HG02588 (cell line): ENCODE results near the gene CRISP3.
"Not testable (repeated sequence)": the region's sequence is repeated elsewhere in the genome, so short reads cannot be mapped to it uniquely, and the experiment has no call there.

Experiments
- ATAC-seq: cut with Tn5 transposase; IDR thresholded peaks from one replicate; pipeline ENCODE4 v1.9.1; 2021; ENCODE audit warnings: mild to moderate bottlenecking, moderate library complexity; ENCODE audit not compliant: unreplicated experiment

The CRISP3 gene

GRCh38 chr6:49744259-49744658, at the start of gene CRISP3:
CRISP3 (minus strand) TSS chr6:49744388; CDS start chr6:49744367, 21 bp downstream.
- no peak for ATAC-seq

GRCh38 chr6:49790341-49790740, 46.2 kb upstream of the CRISP3 start:
- no peak for ATAC-seq

GRCh38 chr6:49787176-49787575, 43.0 kb upstream of the CRISP3 start, which contains the start of gene PGK2:
PGK2 (minus strand) TSS chr6:49787285; CDS start chr6:49787187, 98 bp downstream.
- ATAC-seq = no peak

DNA sequence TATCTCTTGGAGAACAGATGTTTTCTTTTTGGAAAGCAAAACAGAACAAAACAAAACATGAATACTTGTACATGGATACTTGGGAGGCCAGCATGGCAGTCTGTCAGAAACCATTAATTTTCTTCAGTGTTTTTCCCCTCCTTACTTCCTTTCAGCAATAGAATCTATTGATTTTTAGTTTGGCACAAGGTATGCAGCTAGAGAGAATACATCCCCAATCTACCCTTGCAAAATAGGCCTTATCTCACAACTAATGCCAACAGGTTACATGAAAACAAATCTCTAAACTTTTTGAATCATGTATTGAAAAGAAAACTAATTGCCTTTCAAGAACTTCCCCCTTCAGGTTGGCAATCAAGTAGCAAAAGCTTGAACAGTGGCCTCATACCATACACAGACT, 40.1 kb upstream of the CRISP3 start:
- no peak for ATAC-seq

GRCh38 chr6:49782725-49783124, 38.5 kb upstream of the CRISP3 start:
- ATAC-seq = no peak

GRCh38 chr6:49782293-49782692, 38.1 kb upstream of the CRISP3 start:
- no peak for ATAC-seq

GRCh38 chr6:49776444-49776843, 32.3 kb upstream of the CRISP3 start:
- ATAC-seq = no peak

GRCh38 chr6:49775043-49775442, 30.9 kb upstream of the CRISP3 start:
- no peak for ATAC-seq

GRCh38 chr6:49772285-49772684, 28.1 kb upstream of the CRISP3 start:
- no peak for ATAC-seq

DNA sequence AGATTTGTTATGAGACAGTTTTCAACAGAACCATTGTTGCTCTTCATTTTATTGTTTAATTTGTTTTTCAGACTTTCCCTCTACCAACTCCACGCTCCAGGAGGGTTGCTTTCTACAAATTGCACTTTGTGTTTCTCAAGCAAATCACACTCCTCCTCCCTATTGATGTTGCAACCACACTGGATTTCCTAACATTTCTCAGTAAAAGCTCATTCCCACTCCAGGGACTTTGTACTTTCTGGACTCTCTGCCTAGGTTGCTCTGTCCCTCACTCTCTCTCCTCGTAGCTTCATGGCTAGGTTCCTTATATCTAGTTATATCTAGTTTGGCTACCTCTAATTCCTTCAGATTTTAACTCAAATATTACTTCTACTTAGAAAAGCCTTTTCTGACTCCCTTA, 22.6 kb upstream of the CRISP3 start:
- ATAC-seq = no peak

DNA sequence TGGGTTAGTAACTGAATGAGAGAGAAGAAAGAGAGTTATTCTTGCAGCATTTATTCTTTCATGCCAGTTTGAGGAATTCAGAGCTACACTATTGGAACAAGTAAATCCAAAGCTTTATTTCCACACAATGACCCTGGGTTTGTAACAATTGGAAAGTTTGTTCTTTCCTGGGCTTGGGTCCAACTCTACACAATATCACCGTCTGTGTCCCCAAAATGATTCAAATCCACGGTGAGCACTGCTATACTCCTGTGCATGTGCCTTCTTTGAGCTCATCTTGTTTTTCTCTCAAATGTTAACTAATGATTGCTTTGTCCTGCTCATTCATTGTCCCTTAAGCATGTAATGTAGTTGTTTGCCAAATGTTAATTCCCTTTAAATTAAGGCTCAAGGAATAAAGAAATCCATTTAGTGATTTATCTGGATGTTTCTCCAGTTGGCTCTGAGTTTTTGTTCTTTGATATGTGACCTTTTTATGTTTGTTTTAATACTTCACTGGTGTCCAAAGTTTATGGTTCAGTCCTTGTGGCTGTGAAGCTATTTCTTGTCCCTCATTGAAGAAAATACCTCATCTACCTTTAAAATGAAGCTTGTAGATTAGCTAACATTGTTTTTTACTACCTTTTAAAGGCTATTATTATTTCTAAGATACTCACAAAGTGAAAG, 20.5 kb upstream of the CRISP3 start:
- ATAC-seq = no peak

- ATAC-seq = no peak
Observed at GRCh38 chr6:49743429-49743828, 759 bp downstream of the CRISP3 start.

- no peak for ATAC-seq
Observed at GRCh38 chr6:49739423-49739822, 4.8 kb downstream of the CRISP3 start.

DNA sequence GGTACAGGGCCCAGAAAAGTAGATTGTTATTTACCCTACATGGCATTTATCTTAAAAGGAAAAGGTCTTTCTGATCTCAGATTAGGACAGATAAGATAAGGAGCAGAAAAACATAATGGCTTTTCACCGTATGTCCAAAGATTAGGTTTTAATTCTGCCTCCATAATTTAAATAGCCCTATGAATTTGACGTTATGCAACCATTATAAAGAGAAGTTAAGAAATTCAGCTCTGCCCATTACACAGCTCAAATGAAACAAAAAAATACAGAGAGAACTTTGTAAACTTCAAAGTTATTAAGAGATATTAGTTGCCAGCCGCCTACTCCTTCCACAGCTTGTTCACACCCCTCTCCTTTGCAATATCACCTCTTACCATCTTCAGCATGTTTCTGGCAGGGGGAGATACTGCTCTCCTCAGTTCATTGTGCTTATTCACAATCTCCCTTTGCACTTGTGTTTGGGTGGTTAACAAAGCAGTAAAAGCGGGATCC, 8.1 kb downstream of the CRISP3 start:
- no peak for ATAC-seq

GRCh38 chr6:49733680-49734079, 10.5 kb downstream of the CRISP3 start:
- no peak for ATAC-seq

DNA sequence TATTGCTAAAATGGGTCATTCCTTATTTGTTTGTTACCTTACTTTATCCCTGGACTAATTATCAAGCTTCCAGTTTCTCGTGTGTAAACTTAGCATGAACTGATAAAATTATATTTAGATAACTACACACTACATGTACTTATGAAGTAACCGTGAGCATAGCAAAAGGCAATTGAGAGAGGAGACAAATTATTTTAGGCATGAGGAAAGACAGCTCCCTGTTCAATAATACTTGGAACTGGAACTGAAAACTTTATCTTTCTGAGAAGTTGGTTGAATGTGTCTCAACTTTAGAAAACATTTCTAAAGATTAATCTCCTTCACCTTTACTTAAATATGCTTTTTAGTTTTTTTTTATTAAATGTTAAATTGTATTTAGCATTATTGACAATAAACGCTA, 11.4 kb downstream of the CRISP3 start:
- no peak for ATAC-seq

DNA sequence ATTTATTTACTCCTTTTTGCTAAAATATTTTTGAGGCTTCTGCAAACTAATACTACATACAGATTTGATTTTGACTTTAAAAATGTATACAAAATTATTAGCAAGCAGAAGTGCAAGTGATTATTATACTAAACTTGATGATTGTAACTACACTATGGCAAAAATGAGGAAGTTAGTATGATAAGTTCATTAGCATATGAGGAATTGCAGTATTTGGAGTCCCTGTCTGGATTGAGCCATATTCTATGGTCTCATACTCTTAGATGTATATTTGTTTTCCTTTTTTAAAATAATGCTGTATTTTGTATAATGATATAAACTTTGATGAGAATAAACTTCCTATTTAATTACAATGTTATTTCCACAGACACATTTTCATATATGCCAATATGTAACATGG, 13.9 kb downstream of the CRISP3 start:
- no peak for ATAC-seq

GRCh38 chr6:49723917-49724316, 20.3 kb downstream of the CRISP3 start:
- not testable (repeated sequence) for ATAC-seq

GRCh38 chr6:49721297-49721696, 22.9 kb downstream of the CRISP3 start:
- ATAC-seq = no peak

DNA sequence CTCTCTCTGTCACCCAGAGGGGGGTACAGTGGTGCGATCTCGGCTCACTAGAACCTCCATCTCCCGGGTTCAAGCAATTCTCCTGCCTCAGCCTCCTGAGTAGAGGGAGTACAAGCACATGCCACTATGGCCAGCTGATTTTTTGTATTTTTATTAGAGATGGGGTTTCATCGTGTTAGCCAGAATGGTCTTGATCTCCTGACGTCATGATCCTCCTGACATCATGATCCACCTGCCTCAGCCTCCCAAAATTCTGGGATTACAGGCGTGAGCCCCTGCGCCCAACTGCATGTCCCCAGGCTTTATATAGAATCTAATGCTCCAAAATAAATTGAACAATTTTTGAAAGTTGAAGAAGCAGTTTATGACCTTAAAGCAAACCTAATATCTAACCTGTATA, 23.8 kb downstream of the CRISP3 start:
- ATAC-seq = no peak

- ATAC-seq = no peak
Observed at GRCh38 chr6:49713346-49713745, 30.8 kb downstream of the CRISP3 start, which contains the start of gene CRISP2. CRISP2 (minus strand) TSS chr6:49713543; CDS start chr6:49709196, 4,347 bp downstream.

DNA sequence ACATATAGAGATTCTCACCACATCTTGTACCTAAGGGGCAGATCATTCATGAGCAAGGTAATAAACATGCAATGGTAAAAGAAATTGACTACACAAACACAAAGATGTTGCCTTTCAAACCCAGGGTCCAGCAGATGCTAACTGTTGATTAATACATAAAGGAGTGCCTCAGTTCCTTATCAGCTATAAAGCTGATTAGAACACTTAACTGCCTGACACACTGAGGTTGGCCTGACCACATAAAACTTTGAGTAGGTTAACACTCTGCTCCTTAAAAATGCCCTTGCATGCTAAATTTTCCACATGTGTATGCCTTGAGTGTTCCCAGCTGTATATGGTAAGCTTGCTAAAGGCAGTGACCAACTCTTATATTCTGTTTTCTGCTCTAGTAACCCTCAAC, 45.7 kb downstream of the CRISP3 start:
- no peak for ATAC-seq

- ATAC-seq = no peak
Observed at GRCh38 chr6:49693512-49693911, 50.7 kb downstream of the CRISP3 start.
